H1 (cell line): ENCODE results near the gene WAC. TPM values are rescaled to one million over a fixed set of nuclear protein-coding genes. Genes with fewer than 3 reads are reported as not detected.

ENCODE experiments used
- CTCF ChIA-PET: fragments of 300-600 bp; sonication (Branson Sonifier 250); formaldehyde crosslinking; loops from one replicate; lab custom pipeline; 2021; ENCODE audit not compliant: partially characterized antibody; lab: Charles Lee
- POLR2A ChIA-PET: fragments of 300-600 bp; sonication (Branson Sonifier 250); formaldehyde crosslinking; loops from one replicate; lab custom pipeline; 2021; ENCODE audit warnings: inconsistent platforms; ENCODE audit not compliant: partially characterized antibody; lab: Charles Lee
- DNase-seq, 2 experiments: peaks; one replicate each; pipeline versions ENCODE4 v3.0.0 to v3.0.0-alpha.2; 2010 to 2022; ENCODE audit warnings: low spot score in 2 of 2, low read depth in 1 of 2, mixed read lengths in 1 of 2
- FAIRE-seq: peaks from 2 replicates; lab custom pipeline; 2011; peaks lifted over from hg19 to GRCh38; lab: Jason Lieb, UNC
- H2AFZ ChIP-seq: 2 replicates; pipeline ENCODE4 v1.8.1; 2012; ENCODE audit warnings: low read length, inconsistent platforms
- H2AK5ac ChIP-seq: 2 replicates; pipeline ENCODE4 v1.6.1; 2013; ENCODE audit warnings: low read depth, low read length
- H2BK120ac ChIP-seq: replicated peaks from 2 replicates; pipeline ENCODE3; 2013; ENCODE audit warnings: low read depth, low read length, inconsistent platforms
- H2BK12ac ChIP-seq: 2 replicates; pipeline ENCODE4 v1.6.1; 2013; ENCODE audit warnings: low read depth, low read length
- H2BK15ac ChIP-seq: 2 replicates; pipeline ENCODE4 v1.6.1; 2013; ENCODE audit warnings: low read length
- H2BK20ac ChIP-seq: 2 replicates; pipeline ENCODE4 v1.6.1; 2013; ENCODE audit warnings: low read length
- H2BK5ac ChIP-seq: 2 replicates; pipeline ENCODE4 v1.6.1; 2013; ENCODE audit warnings: low read depth, low read length
- H3K14ac ChIP-seq: 2 replicates; pipeline ENCODE4 v1.6.1; 2013; ENCODE audit warnings: inconsistent platforms; ENCODE audit not compliant: insufficient read length
- H3K18ac ChIP-seq: 2 replicates; pipeline ENCODE4 v1.6.1; 2013; ENCODE audit warnings: low read length; ENCODE audit errors: extremely low read depth
- H3K23ac ChIP-seq: 2 replicates; pipeline ENCODE4 v1.6.1; 2013; ENCODE audit warnings: inconsistent platforms; ENCODE audit not compliant: insufficient read length
- H3K23me2 ChIP-seq: 2 replicates; pipeline ENCODE4 v1.6.1; 2013; ENCODE audit warnings: low read depth, low read length
- H3K27ac ChIP-seq: 2 replicates; pipeline ENCODE4 v1.6.1; 2011; ENCODE audit warnings: low read depth, low read length, inconsistent platforms
- H3K27me3 ChIP-seq, 4 experiments: replicated peaks in 1 of 4; 1 replicate in 1 of 4; 2 replicates in 3 of 4; pipeline versions ENCODE4 v1.6.1 to v1.8.1; 2011 to 2013; ENCODE audit warnings: low read length in 3 of 4, mild to moderate bottlenecking in 3 of 4, inconsistent platforms in 2 of 4, mixed read lengths in 2 of 4, moderate library complexity in 1 of 4; ENCODE audit not compliant: control insufficient read depth in 3 of 4, insufficient read depth in 3 of 4; ENCODE audit errors: extremely low read depth in 1 of 4
- H3K36me3 ChIP-seq, 4 experiments: 2 replicates each; pipeline versions ENCODE4 v1.6.1 to v1.8.1; 2011 to 2013; ENCODE audit warnings: mild to moderate bottlenecking in 4 of 4, low read length in 3 of 4, moderate library complexity in 2 of 4, control low read depth in 1 of 4, inconsistent platforms in 1 of 4; ENCODE audit not compliant: insufficient read depth in 4 of 4, control insufficient read depth in 2 of 4
- H3K4ac ChIP-seq: replicated peaks from 2 replicates; pipeline ENCODE3; 2013; ENCODE audit warnings: low read length, low read depth, mixed read lengths, inconsistent platforms; ENCODE audit not compliant: insufficient read length
- H3K4me1 ChIP-seq, 4 experiments: replicated peaks in 1 of 4; 1 replicate in 1 of 4; 2 replicates in 3 of 4; pipeline versions ENCODE4 v1.6.1 to v1.8.1; 2011 to 2013; ENCODE audit warnings: low read length in 3 of 4, inconsistent platforms in 2 of 4, mixed read lengths in 1 of 4; ENCODE audit not compliant: insufficient read depth in 4 of 4, control insufficient read depth in 3 of 4
- H3K4me2 ChIP-seq, 2 experiments: 2 replicates each; pipeline versions ENCODE4 v1.6.1 to v1.8.1; 2011 to 2013; ENCODE audit warnings: low read depth in 2 of 2, low read length in 2 of 2, control low read depth in 1 of 2, inconsistent platforms in 1 of 2, mild to moderate bottlenecking in 1 of 2; ENCODE audit not compliant: insufficient read depth in 1 of 2
- H3K4me3 ChIP-seq, 4 experiments: fragments of 200-600, 300-600 bp in 1 of 4; sonication (generic), shearing (Covaris generic), sonication (Bioruptor Twin) in 1 of 4; 2 replicates each; pipeline versions ENCODE4 v1.5.1 to v1.8.1; 2011 to 2016; ENCODE audit warnings: low read length in 4 of 4, low read depth in 3 of 4, control low read depth in 2 of 4, inconsistent platforms in 2 of 4, mild to moderate bottlenecking in 2 of 4, mixed read lengths in 1 of 4, moderate library complexity in 1 of 4; ENCODE audit not compliant: insufficient read depth in 2 of 4; ENCODE audit errors: extremely low read depth in 1 of 4
- H3K56ac ChIP-seq: replicated peaks from 2 replicates; pipeline ENCODE3; 2013; ENCODE audit warnings: low read depth, mild to moderate bottlenecking, mixed read lengths, low read length, inconsistent platforms; ENCODE audit not compliant: insufficient read length
- H3K79me1 ChIP-seq: 2 replicates; pipeline ENCODE4 v1.6.1; 2013; ENCODE audit warnings: low read depth, low read length, control low read depth
- H3K79me2 ChIP-seq, 2 experiments: 2 replicates each; pipeline versions ENCODE4 v1.6.1 to v1.8.1; 2012 to 2013; ENCODE audit warnings: low read length in 2 of 2, mild to moderate bottlenecking in 2 of 2, inconsistent platforms in 1 of 2; ENCODE audit not compliant: insufficient read depth in 2 of 2, control insufficient read depth in 1 of 2
- H3K9ac ChIP-seq, 4 experiments: replicated peaks in 1 of 4; 1 replicate in 1 of 4; 2 replicates in 3 of 4; pipeline versions ENCODE4 v1.6.1 to v1.8.1; 2011 to 2013; ENCODE audit warnings: low read depth in 3 of 4, low read length in 3 of 4, control low read depth in 2 of 4, mild to moderate bottlenecking in 2 of 4, moderate library complexity in 2 of 4, inconsistent platforms in 1 of 4; ENCODE audit errors: extremely low read depth in 1 of 4
- H3K9me3 ChIP-seq, 2 experiments: 2 replicates each; pipeline versions ENCODE4 v1.6.1 to v1.8.1; 2012 to 2013; ENCODE audit warnings: mild to moderate bottlenecking in 2 of 2, moderate library complexity in 2 of 2, control low read depth in 1 of 2, inconsistent platforms in 1 of 2, low read depth in 1 of 2, low read length in 1 of 2, mixed read lengths in 1 of 2; ENCODE audit not compliant: insufficient read depth in 2 of 2
- H4K20me1 ChIP-seq, 2 experiments: replicated peaks in 1 of 2; 2 replicates each; pipeline versions ENCODE3 to v1.8.1; 2011 to 2013; ENCODE audit warnings: inconsistent platforms in 2 of 2, low read length in 2 of 2, mild to moderate bottlenecking in 1 of 2; ENCODE audit not compliant: insufficient read depth in 2 of 2, control insufficient read depth in 1 of 2
- H4K5ac ChIP-seq: 2 replicates; pipeline ENCODE4 v1.6.1; 2013; ENCODE audit warnings: low read length, low read depth, mixed read lengths, inconsistent platforms; ENCODE audit not compliant: insufficient read length
- H4K8ac ChIP-seq: 2 replicates; pipeline ENCODE4 v1.8.0; 2013; ENCODE audit warnings: mild to moderate bottlenecking, moderate library complexity, low read length, inconsistent platforms; ENCODE audit not compliant: insufficient read depth; ENCODE audit errors: extremely low read depth
- H4K91ac ChIP-seq: replicated peaks from 2 replicates; pipeline ENCODE3; 2013; ENCODE audit warnings: low read length, mixed read lengths, inconsistent platforms; ENCODE audit not compliant: insufficient read length
- POLR2AphosphoS5 ChIP-seq: IDR thresholded peaks from 2 replicates; pipeline ENCODE4 v1.6.1; 2011; ENCODE audit warnings: low read depth, low read length
- SP1 ChIP-seq: IDR thresholded peaks from 2 replicates; pipeline ENCODE4 v1.6.1; 2011; ENCODE audit warnings: low read depth, low read length
- SRF ChIP-seq: IDR thresholded peaks from 2 replicates; pipeline ENCODE4 v1.6.1; 2011; ENCODE audit warnings: mild to moderate bottlenecking, low read depth, low read length, moderate library complexity
- TAF1 ChIP-seq: IDR thresholded peaks from 2 replicates; pipeline ENCODE4 v1.6.1; 2011; ENCODE audit warnings: mild to moderate bottlenecking, low read depth, low read length
- TCF12 ChIP-seq: IDR thresholded peaks from 2 replicates; pipeline ENCODE4 v1.6.1; 2011; ENCODE audit warnings: low read depth, mild to moderate bottlenecking, low read length
- WGBS, 2 experiments: shearing (Covaris generic) in 1 of 2; methylation state at CpG; one replicate each; pipeline versions ENCODE4 v1.1.6 to v1.1.7; 2013 to 2015; ENCODE audit warnings: low lambda C conversion rate in 2 of 2, mixed read lengths in 2 of 2, inconsistent platforms in 1 of 2, low coverage in 1 of 2, missing lambda C conversion rate in 1 of 2; ENCODE audit not compliant: insufficient replicate concordance in 2 of 2, insufficient coverage in 1 of 2, insufficient read length in 1 of 2; ENCODE audit errors: extremely low coverage in 1 of 2, missing lambda C conversion rate in 1 of 2; 5-methylcytosine and 5-hydroxymethylcytosine counted together
- polyA plus RNA-seq, 7 experiments: library from polyadenylated mRNA; depleted of rRNA in 3 of 7; stranded (reverse) in 5 of 7; unstranded in 2 of 7; fragments of >200 nt in 5 of 7; fragments of 200-250 nt in 2 of 7; gene quantifications; 1 replicate in 5 of 7; 2 replicates in 1 of 7; 4 replicates in 1 of 7; pipeline versions ENCODE4 v1.2.1 to v1.2.3, GENCODE V29; 2011 to 2013; ENCODE audit warnings: missing spikeins in 2 of 7, mixed read lengths in 2 of 7
- total RNA-seq: library from RNA; stranded (reverse); fragmentation: NEBNext Ultra II Directional; extraction: Animal tissue kit (Norgen Biotek cat#: 25700); gene quantifications from 2 replicates; pipeline ENCODE4 v1.2.1, GENCODE V29; 2021

WAC gene
- total and polyA plus RNA-seq, 2 of the 8 experiments (the other 6 are each of a cell fraction or from before 2014, with no cell fraction given), result 72.9 to 128 TPM

- H2BK12ac ChIP-seq, result no peak overlapping the region
- H3K79me1 ChIP-seq, result peaks cover 2% of the 10 kb centered on the region; the same call in 1 of the 2 replicates
- no peaks in the 10 kb centered on the region for H3K23me2 ChIP-seq
- no peak overlapping the region for H4K8ac ChIP-seq
- no peak overlapping the region for H3K27ac ChIP-seq
- no peak overlapping the region for H3K56ac ChIP-seq
- no peak overlapping the region for H3K4ac ChIP-seq
- H4K91ac ChIP-seq, result no peak overlapping the region
- H4K20me1 ChIP-seq, result peaks cover 13 to 21% of the 10 kb centered on the region in 2 experiments
- no peak overlapping the region for H3K18ac ChIP-seq
- H4K5ac ChIP-seq, result no peak overlapping the region
- no peak for FAIRE-seq
- H2BK120ac ChIP-seq, result no peak overlapping the region
- H3K4me1 ChIP-seq, result no peaks in the 10 kb centered on the region
- no peak overlapping the region for H2BK20ac ChIP-seq
- no peak overlapping the region for H2AK5ac ChIP-seq
- H3K14ac ChIP-seq, result no peak overlapping the region
- no peak overlapping the region for H2BK5ac ChIP-seq
- no peak overlapping the region; a peak in 1 of 7 replicates for H3K9ac ChIP-seq
- H2BK15ac ChIP-seq, result no peak overlapping the region
- WGBS, 2 experiments, result 92% methylated on average over 3 of the region's 3 CpGs; no CpG with 5 or more reads in 1 of the 2 experiments
- peaks cover 21 to 100% of the 10 kb centered on the region in 2 experiments for H3K79me2 ChIP-seq
- no peaks in the 10 kb centered on the region for H3K27me3 ChIP-seq
- H3K4me2 ChIP-seq, result no peak overlapping the region
- H2AFZ ChIP-seq, result no peak overlapping the region
- no peak overlapping the region for H3K23ac ChIP-seq
- ChIA-PET POLR2A (interaction anchor here (1.0 to 1.2 kb wide), 3 partner anchors 11 to 47 kb away, joined by 3 to 10 read pairs (median 3); no protein-coding TSS in a partner anchor), CTCF (no interaction called here)
- TF ChIP-seq TAF1, result no peak
- TF ChIP-seq POLR2AphosphoS5, result no peak
- TF ChIP-seq SRF, result no peak
- no peak for TF ChIP-seq TCF12
- no peak for TF ChIP-seq SP1
- DNase-seq, result no peak
- peaks cover 12 to 97% (median 70%) of the 10 kb centered on the region in 4 experiments for H3K36me3 ChIP-seq
- H3K9me3 ChIP-seq, result no peaks in the 10 kb centered on the region
- H3K4me3 ChIP-seq, result no peak overlapping the region
These were observed 7.2 kb downstream of the WAC start for GRCh38 chr10:28540145-28540544.
